NCI-H2107 (cell line): Measurements from ENCODE around the gene ADAMTS4.
A peak's percentile ranks its signal among the peaks of the same experiment; 100 is the strongest.
"Not testable (repeated sequence)": the region's sequence is repeated elsewhere in the genome, so short reads cannot be mapped to it uniquely, and the experiment has no call there.

Experiments used
- DNase-seq: peaks from one replicate; lab custom pipeline; 2025; lab: John Stamatoyannopoulos, UW

ADAMTS4 gene, protein sequence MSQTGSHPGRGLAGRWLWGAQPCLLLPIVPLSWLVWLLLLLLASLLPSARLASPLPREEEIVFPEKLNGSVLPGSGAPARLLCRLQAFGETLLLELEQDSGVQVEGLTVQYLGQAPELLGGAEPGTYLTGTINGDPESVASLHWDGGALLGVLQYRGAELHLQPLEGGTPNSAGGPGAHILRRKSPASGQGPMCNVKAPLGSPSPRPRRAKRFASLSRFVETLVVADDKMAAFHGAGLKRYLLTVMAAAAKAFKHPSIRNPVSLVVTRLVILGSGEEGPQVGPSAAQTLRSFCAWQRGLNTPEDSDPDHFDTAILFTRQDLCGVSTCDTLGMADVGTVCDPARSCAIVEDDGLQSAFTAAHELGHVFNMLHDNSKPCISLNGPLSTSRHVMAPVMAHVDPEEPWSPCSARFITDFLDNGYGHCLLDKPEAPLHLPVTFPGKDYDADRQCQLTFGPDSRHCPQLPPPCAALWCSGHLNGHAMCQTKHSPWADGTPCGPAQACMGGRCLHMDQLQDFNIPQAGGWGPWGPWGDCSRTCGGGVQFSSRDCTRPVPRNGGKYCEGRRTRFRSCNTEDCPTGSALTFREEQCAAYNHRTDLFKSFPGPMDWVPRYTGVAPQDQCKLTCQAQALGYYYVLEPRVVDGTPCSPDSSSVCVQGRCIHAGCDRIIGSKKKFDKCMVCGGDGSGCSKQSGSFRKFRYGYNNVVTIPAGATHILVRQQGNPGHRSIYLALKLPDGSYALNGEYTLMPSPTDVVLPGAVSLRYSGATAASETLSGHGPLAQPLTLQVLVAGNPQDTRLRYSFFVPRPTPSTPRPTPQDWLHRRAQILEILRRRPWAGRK

DNA sequence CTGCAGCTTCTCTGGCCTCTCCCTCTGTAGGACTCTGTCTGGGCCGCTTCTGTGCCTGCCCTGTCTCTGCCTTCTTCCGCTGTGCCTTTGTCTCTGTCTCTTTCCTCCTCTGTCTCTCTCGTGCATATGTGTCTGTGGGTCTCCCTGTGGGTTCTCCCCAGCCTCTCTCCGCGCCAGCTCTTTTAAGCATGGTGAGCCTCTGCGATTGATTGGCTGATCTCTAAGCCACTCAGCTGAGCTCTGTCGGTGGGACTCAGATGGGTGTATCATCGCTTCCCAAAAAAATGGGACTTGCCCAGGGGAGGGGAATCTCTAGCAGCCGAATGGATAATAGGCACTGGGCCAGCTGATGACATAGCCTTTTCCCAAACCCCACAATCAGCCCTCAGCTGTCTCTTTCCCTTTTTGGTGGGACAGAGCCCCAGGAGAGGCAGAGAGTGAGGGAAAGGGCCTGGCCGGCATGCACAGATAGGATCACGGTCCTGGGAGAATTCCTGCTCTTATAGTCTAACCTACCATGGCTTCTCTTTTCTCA lies at the start of gene ADAMTS4:
ADAMTS4 (minus strand) TSS at position 158 of the 535 bp plus-strand sequence. CDS start 427 bp downstream, outside the sequence.
- DNase-seq, result no peak

DNA sequence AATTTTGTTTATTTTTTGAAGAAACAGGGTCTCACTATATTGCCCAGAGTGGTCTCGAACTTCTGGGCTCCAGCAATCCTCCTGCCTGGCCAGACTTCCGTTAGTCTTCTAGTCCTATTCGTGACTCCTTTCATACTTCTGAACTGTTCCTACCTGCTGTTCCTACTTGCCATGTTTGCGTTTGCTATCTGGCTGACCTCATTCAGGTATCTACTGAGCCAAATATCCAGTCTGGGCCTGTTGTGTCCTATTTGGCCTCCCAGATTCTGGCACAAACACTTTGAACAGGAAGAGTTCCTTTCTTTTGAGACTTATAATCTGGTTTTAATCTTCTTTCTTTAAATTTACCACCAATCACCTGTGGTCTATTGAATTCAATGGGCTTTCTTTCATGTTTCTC lies 46.0 kb upstream of the ADAMTS4 start:
- no peak for DNase-seq

DNA sequence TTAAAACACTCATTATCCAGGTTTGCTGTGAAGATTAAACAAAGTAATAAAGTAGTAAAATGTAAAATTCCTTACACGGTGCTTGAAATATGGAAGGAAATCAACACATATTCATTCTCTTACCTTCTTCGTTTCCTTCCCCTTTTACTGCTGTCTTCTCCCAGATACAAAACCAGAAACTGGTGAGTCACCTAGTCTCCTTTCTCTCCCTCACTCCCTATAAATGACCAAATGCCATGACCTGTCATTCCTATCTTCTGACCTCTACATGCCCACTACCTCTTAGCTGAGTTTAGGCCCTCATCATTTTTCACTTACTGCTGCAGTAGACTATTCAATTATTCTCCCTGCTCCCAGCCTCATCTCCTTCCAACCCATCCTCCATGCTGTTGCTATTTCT lies 43.5 kb upstream of the ADAMTS4 start:
- no peak for DNase-seq

DNA sequence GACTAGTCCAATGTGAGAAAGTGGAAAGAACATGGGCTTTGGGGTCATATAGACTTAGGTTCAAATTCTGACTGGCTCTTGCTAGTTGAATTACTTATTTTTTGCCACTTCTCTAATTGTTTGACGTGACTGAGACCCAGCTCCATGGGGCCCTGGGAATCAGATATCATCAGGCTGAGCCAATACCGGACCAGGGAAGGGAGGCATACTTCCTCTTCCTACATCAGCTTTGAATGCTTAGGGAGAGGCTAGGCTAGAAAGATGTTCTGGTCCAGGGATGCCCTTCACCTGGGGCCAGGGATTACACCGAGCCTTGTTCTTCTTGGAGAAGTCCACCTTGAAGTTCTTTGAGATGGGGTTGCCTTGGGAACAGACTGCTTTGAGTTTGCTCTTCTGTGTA lies 42.8 kb upstream of the ADAMTS4 start:
- DNase-seq, result no peak

DNA sequence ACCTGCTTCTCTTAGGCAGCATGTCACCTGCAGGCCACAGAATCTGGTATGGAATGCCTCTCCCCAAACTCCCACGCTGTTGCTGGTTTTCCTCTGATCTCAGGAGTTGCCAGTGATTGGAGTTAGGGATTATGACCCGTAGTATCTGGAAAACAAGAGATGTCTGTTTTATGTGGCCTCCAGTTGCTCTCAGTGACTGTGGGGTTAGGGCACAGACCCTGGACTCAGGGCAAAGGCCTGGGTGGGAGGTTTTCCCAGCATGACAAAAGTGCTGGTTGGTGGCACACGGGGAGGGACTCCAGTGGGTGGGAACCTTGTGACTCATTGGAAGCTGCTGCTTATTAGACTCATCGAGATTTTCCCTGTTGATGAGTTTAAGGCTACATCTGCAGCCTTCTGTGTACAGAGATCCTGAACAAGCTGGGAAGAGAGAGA lies 39.2 kb upstream of the ADAMTS4 start, which contains the start of gene NR1I3:
NR1I3 (minus strand) TSS at position 165 of the 435 bp plus-strand sequence. CDS start 1,638 bp downstream, outside the sequence.
- DNase-seq, result no peak

DNA sequence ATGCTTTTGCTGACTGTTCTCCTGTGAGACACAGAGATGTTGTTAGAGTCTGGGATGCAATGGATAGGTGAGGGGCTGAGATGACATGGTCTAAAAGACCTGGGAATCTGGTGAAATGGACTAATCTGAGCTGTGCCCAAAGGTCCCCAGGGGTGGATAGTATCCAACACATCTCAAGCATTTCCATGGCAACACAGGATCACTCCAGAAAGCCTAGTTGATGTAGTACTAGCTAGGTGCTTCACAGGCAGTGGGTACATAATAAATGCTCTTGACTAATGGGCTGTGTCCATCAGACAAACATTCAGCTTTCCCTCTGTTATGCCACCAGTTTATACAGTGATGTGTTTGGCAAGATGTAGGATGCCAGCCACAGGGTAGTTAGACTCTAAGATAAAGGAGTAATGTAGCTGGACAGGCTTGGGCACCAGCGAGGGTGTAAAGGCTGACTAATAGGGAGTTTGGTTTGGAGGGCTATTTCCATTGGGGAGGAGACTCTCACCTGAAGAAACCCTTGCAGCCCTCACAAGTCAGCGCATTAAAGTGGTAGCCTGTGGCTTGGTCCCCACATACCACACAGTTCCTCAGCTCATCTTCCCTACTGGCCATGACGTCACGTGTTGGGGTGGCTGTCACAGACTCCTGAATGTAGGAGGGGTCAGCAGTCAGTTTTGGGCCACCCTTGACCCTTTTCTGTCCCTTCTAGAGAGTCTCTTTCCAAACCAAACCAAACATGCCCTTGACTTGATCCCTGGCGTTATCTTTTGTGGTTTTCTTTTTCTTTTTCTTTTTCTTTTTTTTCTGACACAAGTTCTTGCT lies 37.3 kb upstream of the ADAMTS4 start:
- DNase-seq, result no peak

DNA sequence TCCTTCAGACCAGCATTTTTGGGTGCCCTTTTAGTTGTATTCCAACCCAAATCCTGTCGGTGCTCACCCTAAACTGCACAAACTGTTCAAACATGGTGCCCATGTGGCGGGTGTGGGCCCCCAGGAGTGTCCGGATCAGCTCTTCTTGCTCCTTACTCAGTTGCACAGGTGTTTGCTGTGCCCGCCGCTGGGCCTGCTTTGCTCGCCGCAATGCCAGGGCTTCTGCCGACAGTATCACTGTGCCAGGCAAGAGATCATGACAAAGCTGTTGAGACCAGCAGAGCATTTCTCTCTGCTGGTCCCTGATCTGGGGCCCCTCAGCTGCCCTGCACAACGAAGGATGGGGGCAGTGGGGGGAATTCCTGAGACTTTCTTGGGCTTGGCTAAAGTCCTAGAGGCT lies 34.2 kb upstream of the ADAMTS4 start:
- no peak for DNase-seq

DNA sequence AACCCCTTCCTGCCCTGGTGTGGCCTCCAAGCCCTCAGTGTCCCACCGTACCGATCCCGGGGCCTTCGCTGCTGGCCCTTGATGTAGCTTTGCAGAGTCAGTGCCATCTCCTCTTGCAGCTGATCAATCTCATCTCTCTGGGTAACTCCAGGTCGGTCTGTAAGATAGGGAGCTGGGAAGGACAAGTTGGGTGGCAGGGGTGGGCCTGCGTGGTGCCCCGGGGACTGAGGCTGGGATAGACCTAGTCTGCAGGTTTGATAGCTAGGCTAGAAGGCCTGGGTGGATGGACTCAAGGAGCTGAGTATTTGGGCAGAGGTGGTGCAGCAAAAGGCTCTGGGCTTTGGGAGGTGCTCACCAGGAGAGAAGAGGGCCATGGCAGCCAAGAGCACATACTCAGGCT lies 31.9 kb upstream of the ADAMTS4 start:
- no peak for DNase-seq

DNA sequence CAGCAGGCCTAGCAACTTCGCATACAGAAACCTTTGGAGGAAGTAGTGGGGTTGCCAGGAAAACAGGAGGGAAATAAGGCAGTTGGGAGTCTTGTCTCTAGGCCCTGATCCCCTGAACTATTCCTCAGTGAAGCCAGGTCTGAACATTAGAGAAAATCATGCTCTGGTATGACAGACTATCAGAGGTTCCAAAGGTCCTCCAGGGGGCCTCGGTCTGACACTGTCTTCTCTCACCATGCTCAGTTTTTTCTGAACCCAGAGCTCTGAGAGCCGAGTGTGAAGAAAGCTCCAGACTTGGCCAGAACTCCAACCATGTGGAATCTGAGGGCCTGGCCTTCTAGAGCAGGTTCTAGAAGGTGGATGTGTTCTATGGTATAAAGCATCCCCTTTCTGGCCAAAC lies 31.0 kb upstream of the ADAMTS4 start:
- DNase-seq, result no peak

DNA sequence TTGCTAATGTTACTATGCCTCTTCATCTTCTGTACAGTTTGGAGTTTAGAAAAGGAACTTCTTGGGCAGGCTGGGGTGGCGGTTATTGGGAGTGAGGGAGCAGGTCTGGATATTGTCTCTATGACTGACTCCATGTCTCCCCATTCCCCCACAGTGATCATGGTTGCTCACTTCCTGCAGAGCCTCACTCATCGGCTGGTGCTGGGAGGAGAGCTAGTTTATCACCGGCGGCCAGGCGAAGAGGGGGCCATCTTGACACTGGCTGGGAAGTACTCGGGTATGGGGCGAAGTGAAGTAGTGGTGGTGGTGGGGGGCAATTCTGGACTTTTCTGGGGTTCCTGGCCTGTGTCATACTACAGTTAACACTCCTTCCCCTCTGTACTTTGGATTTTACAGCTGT lies 29.2 kb upstream of the ADAMTS4 start:
- DNase-seq, result no peak

DNA sequence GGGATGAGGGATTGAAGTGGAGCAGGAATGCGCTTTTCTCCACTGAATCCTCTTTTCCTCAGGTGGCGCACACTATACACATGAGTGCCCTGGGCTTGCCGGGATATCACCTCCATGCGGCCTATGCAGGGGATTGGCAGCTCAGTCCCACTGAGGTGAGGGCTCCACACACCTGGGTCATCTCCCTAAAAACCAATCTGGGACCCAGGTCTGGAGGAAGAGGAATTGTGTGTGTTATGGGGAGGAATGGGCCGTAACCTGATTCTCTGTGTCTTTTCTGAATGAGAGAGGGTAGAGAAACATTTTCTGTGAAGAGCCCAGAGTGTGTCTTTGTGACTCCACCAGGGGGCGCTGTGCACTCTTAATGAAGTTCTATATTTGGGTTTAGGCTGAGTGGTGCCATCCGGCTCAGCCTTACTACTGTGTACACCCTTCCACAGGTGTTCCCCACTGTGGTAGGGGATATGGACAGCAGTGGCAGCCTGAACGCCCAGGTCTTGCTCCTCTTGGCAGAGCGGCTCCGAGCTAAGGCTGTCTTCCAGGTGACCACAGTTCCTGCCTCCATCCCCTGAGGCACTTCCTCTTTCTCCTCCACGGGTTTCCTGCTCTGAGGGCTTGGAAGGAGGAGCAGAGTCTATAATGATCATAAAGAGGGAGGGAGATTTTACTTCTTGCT lies 28.5 kb upstream of the ADAMTS4 start:
- peak; percentile 76 for DNase-seq

DNA sequence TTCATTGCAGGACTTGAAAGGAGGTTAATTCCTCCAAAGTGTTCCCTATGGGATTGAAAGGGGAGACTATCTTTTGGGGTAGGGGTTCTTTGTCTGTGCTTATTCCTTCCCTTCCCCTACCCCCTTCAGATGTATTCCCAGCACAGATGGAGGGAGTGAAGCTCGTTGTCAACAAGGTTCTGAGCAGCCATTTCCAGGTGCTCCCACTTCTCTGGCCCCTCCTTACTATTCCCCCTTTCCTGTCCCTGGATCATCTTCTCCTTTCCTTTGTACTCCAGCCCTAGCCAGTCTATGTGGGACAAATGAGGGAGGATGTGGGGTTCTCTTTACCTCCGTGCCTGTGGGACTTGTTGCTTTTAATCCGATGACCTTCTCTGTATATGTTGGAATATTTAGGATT lies 27.9 kb upstream of the ADAMTS4 start:
- no peak for DNase-seq

DNA sequence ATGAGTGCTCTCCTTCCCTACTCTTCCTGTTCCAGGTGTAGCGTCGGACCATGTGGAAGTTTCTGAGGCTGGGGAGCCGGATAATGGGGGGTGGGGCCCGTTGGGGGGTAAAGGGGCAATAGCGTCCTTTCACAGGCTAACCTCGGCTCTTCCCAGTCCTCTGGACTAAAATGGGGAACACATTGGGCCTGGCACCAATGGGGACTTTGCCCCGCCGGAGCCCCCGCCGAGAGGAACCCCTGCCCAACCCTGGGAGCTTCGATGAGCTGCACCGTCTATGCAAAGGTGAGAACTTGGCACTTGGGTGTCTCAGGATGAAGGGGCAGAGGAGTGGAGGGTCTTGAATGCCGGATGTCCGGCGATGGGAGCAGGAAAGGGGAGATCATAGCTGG lies 27.5 kb upstream of the ADAMTS4 start:
- DNase-seq, result no peak

DNA sequence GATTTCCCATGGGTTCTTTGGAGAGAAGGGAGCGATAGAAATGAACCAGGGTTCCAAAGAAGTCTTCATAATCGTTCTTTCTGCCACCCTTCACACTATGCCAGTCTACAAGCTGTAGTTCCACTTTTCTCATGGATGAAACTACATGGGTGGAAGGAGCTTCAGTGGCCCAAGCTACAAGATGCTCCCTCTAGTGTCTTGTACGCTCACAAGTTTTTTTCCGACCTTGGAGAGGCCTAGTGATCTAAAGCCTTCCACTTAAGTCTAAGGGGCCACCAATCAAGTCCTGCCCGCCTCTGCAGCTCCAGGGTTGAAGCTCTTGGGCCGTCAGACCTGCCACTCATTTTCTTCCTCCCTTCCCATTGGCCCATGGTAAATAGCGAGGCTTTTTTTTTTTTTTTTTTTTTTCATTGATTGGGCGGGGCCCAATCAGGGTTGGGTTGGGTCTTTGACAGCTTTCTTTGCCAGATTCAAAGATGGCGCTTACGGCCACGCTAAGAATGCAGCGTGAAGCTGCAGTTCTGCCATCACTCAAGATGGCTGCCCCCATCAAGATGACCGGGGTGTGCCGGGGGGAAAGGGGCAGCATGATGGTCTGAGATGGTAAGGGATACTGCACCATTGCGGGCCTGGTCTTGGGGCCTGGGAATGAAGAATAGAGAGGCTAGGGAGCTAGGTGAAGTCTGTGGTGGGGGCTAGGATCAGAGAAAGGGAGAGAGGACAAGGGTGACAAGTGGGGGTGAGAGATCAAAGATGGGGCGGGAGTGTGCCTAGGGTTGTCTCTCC lies 26.9 kb upstream of the ADAMTS4 start, which contains the start of gene TOMM40L:
TOMM40L (plus strand) TSS at position 527 of the 786 bp plus-strand sequence. CDS start 430 bp downstream, outside the sequence.
- peak; percentile 96 for DNase-seq

DNA sequence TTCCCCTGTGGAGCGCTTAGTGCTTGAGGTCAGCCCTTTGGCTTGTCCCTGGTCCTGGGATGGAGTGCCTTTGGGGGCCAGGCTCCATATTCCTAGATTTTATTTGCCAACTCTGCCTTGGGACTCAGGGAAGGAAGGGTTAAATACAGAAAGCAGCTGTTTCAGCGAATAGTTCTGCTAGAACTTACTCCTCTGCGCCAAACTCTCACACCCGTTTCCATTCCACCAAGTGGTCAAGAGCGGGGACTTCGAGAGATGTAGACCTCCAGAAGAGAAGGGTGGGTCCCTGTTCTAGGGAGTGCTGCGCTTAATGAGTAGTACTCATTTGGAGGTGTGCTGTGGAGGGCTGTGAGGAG lies 26.3 kb upstream of the ADAMTS4 start:
- no peak for DNase-seq

DNA sequence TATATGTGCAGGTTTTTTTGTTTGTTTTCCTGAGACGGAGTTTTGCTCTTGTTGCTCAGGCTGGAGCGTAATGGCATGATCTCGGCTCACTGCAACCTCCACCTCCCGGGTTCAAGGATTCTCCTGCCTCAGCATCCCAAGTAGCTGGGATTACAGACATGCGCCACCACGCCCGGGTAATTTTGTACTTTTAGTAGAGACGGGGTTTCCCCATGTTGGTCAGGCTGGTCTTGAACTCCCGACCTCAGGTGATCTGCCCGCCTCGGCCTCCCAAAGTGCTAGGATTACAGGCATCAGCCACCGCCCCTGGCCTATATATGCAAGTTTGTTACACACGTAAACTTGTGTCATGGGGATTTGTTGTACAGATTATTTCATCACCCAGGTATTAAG lies 25.8 kb upstream of the ADAMTS4 start:
- not testable (repeated sequence) for DNase-seq

DNA sequence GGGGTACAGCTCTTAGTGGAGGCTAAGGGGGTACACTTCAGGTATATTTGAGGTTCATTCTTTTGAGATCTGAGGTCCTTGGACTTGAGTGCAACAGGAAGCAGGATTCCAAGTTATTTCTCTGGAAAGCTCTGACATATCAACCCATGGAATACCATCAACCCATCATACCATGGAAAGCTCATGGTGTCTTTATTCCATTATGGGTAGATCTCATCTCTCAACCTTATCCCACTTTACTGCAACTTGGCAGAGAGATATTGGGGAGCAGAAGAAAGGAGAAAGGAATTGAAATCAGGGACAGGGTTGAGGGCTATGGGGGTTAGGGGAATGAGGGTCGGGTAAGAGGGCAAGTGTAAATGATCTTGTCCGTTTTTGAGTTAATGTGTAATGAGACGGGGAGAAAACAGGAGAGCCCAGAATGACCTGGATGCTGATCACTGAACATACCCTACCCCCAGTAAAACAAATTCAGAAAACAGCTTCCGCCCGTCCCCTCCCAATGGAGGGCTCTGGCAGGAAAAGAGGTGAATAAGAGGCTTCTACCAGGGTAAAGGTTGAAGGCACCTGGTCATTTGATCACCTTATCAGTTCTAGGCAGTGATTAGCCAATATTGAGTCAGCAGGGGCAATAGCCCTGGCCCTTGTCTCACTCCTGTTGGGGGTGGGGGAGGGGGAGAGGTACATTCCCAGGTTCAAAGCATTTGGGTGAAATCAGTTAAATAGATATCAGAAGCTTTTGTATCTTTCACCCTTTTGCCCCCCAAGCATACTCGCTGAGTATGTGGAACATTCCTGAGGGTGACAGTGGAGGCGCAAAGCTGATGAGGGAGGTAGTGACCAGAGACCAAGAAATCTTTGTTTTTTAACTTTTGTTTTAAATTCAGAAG lies 25.2 kb upstream of the ADAMTS4 start:
- DNase-seq, result no peak

DNA sequence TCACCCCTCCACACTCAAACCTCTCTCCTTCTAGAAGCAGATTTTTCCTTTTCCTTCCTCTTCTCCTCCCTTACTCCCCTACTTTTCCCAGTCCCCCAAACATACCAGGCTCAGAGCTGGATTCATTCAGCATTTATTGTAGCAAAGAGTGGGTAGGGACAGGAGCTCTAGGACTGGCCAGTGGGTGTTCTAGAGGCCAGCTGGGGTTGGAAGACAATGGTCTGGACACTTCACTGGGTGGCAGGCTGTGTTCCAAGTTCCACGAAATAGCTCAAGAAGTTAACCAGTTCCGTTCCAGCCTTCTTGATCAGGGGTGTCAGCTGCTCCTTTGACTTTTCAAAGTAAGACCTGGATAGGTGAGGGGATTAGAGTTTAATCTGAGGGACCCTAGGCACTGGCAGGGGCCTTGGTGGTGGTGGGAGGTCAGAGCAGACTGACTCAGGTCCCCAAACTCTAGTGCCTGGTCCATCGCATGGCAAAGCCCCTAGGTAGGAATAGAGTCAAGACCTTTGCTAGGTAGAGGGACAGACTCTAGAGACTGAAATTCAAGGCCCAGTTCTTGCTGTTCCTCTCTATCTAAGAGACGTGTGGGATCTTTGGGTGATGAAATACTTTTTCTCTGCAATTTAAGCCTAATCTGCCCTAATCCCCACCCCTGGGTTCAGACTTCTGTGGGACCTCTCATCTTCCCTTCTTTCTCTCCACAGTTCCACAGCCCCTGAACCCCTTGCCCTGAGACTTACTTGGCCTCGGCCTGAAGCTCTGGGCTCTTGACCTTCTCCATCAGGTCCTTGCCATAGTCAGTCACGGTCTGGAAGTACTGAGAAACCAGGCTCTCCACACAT lies 23.5 kb upstream of the ADAMTS4 start:
- DNase-seq, result no peak
